Activated CD8-positive, alpha-beta memory T cell treated with anti-CD3 and anti-CD28 coated beads for 24 hours (primary cell): ENCODE measurements around the gene CD84.
"Not testable (repeated sequence)": the region's sequence is repeated elsewhere in the genome, so short reads cannot be mapped to it uniquely, and the experiment has no call there.

Experiments
- DNase-seq: peaks from one replicate; pipeline ENCODE4 v3.0.0-alpha.2; 2020

Gene CD84

DNA sequence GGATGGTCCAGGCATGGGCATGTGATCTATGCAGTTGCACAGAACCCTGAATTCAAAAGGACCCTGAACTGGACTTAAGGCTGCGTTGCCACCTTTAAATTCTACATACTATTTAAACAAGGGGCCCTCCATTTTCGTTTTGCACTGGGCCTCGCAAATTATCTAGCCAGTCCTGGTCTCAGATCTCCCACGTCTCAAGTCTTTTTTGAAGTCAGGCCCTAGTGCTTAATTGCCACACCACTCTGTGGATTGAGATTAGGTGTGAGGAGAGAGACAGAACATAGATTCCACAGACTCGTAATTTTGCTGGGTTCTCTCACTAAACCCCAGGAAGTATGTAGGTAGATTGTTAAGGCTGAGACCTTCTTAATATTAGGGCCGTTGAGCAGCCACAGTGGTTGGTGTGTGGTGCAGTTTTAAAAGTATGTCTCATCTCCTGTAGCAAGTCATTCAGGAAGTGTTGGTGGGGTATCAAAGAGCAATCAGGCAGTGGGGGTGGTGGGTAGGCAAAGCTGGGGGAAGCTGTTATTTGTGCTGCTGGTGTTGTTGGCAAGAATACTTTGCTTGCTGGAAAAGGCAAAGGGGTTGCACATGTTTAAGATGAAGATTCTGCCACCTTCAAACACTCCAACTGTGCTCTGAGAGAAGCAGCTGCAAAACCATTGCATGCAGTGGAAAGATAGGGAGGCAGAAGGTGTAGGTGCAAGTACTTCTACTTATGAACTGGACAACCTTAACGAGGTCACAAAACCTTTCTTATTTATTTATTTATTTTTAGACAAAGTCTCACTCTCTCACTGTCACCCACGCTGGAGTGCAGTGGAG is 11.2 kb downstream of the CD84 start:
- DNase-seq: peak; percentile 80

DNA sequence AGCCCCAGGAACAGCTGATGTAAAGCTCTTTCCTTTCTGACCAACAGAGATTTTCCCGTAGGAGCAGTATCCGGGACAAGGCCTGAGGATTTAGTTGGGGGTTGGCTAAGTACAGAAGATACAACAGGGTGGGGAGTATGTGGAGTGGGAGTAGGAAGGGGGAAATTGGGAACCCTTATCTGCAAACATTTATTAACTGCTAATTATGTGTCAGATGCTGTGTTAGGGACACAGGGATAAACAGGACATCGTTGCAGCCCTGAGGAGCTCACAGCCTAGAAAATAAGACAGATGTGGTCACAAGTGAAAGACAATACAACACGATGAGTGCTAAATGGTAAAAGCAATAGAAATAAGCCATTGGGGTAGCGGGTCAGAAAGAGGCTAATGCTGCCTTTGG is 12.0 kb downstream of the CD84 start:
- no peak for DNase-seq

DNA sequence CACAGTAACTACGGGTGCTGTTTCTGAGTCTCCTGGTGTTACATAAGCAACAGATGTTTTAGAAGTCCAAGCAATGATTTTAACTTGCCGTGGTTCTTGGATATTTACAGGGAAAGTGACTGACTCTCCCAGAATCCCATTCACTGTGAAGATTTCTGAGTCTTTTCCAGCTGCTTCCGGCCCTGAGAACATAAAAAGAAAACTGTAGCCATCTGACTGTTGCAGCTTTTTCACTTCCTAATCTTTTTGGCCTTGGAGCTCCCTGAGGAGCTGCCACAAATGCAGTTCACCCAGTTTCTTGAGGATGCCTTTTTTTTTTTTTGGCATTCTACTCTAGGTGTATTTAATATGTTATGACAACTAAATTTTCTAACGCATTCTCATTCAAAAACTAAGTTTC is 13.7 kb downstream of the CD84 start:
- DNase-seq: no peak

DNA sequence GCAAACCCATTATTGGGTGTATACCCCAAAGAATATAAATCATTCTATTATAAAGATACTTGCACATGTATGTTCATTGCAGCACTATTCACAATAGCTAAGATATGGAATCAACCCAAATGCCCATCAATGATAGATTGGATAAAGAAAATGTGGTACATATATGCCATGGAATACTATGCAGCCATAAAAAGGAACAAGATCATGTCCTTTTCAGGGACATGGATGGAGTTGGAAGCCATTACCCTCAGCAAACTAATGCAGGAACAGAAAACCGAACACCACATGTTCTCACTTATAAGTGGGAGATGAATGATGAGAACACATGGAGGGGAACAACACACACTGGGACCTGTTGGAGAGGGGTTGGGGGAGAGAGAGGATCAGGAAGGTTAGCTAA is 16.1 kb downstream of the CD84 start:
- not testable (repeated sequence) for DNase-seq

DNA sequence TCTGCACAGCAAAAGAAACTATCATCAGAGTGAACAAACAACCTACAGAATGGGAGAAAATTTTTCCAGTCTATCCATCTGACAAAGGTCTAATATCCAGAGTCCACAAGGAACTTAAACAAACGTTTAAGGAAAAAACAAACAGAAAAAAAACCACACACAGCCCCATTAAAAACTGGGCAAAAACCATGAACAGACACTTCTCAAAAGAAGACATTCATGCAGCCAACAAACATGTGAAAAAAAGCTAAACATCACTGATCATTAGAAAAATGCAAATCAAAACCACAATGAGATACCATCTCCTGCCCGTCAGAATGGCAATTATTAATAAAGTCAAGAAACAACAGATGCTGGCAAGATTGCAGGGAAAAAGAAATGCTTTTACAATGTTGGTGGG is 16.6 kb downstream of the CD84 start:
- not testable (repeated sequence) for DNase-seq

DNA sequence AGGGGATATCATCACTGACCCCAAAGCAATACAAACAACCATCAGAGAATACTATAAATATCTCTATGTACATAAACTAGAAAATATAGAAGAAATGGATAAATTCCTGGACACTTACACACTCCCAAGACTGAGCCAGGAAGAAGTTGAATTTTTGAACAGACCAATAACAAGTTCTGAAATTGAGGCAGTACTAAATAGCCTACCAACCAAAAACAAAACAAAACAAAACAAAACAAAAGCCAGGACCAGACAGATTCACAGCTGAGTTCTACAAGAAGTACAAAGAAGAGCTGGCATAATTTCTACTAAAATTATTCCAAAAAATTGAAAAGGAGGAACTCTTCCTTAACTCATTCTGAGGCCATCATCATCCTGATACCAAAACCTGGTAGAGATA is 18.5 kb downstream of the CD84 start:
- no peak for DNase-seq

DNA sequence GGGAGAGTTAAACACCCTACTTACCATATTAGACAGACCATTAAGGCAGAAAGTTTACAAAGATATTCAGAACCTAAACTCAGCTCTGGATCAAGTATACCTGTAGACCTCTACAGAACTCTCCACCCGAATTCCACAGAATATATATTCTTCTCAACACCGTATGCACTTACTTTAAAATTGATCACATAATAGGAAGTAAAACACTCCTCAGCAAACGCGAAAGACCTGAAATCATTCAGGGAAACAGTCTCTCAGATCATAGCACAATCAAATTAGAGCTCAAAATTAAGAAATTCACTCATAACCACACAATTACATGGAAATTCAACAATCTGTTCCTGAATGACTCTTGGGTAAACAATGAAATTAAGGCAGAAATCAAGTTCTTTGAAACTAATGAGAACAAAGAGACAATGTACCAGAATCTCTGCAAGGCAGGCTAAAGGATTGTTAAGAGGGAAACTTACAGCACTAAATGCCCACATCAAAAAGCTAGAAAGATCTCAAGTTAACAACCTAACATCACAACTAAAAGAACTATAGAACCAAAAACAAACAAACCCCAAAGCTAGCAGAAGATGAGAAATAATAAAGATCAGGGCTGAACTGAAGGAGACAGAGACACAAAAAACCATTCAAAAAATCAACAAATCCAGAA is 19.1 kb downstream of the CD84 start:
- DNase-seq: no peak

DNA sequence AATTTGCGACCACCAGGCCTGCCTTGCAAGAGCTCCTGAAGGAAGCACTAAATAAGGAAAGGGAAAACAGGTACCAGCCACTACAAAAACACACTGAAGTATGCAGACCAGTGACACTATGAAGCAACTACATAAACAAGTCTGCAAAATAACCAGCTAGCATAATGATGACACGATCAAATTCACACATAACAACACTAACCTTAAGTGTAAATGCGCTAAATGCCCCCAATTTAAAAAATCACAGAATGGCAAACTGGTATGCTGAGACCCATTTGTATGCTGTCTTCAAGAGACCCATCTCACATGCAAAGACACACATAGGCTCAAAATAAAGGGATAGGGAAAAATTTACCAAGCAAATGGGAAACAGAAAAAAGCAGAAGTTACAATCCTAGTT is 19.9 kb downstream of the CD84 start:
- not testable (repeated sequence) for DNase-seq

DNA sequence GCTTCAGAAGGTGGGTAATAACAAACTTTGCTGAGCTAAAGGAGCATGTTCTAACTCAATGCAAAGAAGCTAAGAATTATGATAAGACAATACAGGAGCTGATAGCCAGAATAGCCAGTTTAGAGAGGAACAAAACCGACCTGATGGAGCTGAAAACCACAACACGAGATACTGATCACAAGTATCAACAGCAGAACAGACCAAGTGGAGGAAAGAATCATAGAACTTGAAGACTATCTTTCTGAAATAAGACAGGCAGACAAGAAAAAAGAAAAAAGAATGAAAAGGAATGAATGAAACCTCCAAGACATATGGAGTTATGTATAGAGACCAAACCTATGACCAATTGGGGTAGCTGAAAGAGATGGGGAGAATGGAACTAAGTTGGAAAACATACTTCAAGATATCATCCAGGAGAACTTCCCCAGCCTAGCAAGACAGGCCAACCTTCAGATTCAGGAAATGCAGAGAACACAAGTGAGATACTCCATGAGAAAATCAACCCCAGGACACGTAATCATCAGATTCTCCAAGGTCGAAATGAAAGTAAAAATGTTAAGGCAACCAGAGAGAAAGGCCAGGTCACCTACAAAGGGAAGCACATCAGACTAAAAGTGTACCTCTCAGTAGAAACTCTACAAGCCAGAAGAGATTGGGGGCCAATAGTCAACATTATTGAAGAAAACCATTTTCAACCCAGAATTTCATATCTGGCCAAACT is 20.5 kb downstream of the CD84 start:
- no peak for DNase-seq

DNA sequence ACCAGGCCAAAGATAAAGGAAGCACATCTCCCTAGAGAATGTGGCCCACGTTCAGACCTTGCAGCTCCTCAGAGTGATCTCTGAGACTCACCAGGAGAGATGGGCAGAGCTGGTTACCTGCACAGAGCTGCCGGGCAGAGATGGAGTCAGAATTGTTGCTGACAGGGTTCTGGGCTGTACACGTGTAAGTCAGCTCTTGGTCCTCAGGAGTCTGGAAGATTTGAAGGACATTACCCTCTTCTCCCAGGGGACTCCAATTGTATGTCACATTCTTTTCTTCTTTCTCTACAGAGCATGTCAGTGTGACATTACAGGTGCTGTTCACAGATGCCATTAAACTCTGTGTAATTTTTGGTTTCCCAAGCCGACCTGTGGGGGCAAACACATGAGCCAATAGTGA is 25.5 kb downstream of the CD84 start:
- peak; percentile 35 for DNase-seq

DNA sequence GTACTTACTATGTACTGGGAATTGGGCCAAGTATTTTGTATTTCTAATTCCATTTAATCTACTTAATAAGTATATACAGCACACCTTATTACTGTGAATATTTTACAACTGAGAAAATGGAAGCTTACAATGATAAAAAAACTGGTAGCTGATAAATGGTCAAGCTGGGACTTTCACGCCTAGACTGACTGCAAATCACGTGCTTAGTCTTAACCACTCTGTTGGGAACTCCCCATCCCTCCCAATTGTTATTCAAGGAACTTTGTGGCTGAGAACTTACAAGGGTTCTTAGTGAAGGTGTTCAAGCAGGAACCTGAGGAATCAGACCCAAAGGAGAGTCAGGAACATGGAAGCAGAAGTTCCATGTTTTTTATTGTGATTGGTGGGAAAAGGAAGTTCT is 26.9 kb downstream of the CD84 start:
- DNase-seq: no peak

DNA sequence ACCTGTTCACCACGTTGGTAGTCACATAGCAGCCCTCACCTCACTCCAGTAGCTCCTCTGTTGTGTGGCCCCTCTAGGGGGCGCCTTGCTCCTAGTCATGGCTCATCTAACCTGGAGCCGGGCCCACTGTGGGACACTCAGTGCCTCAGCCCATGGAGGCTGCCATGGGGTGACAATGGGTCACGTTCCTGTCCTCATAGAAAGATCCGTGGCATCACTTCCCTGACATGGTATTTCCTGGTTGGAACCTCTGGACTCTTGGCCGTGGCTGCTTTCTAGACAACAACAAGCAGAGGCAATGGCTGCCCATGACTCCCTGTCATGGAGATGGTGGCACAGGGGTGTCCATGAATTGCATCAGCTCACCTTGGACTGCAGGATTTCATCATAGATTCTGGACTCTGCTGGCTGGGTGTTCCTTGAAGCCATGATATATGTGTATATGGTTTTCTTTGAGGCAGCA is 28.7 kb downstream of the CD84 start:
- DNase-seq: peak; percentile 84

DNA sequence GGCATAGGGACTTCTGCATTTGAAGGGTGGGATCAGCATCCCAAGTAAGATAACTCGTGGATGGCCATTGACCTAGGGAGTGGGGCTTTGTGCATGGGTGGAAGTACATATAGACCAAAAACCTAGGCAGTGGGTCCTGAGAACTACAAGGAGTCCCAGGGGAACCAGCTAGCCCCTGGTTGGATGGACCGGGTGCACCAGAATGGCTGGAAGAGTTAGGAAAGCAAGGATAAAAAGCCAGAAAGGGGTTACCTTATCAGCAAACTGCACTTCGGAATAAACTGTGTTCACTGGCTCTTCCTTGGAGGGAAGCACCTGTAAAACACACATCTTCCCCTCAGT is 29.7 kb downstream of the CD84 start:
- DNase-seq: no peak

DNA sequence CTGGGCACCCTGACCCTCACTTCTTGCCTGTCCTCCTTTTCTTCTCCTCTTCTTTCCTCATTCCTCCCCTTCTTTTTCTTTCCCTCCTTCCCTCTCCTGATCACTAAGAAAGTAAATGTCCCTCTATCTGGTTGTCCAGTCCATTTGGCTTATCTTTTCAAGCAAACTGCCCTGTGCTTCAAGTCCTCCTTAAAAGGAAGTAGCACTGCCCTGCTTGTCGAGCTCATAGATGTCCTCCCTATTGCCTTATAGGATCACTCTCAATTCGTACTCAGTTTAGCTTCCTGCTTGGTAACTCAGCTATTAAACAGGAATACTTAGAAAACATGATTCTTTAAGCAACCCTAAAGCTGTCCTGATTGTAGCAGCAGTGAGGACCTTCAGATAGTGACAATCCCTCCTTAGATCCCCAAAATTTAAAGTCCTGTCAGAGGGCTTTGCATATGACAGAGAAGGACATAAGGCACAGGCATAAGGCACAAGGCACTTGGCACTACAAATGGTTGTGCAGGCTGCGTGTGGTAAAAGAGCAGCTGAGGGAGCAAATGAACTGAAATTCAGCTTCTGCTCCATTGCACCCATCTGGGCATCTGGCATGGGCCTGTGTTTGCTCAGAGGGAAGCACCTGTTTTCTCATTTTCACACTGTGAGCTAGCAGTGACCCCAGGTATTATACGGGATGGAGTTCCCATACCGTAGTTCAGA is 30.2 kb downstream of the CD84 start:
- DNase-seq: no peak

DNA sequence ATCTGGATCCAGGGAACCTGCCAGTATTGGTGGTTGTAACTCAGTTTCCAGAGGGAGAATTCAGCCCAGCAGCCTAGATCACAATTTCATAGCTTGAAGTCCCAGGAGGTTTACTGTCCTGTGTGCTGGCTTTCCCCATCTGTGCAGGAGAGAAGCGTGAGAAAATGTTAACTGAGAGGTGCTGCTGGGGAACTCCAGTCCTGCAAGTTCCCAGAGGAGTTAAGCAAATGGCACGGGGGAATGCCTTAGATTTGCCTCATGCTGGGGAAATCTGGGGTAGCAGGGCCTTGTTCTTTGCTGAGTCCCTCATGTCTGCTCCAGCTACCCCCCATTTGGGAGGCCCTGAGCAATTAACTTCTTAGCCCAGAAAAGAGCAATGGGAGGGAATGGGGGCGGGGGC is 31.1 kb downstream of the CD84 start:
- DNase-seq: no peak

DNA sequence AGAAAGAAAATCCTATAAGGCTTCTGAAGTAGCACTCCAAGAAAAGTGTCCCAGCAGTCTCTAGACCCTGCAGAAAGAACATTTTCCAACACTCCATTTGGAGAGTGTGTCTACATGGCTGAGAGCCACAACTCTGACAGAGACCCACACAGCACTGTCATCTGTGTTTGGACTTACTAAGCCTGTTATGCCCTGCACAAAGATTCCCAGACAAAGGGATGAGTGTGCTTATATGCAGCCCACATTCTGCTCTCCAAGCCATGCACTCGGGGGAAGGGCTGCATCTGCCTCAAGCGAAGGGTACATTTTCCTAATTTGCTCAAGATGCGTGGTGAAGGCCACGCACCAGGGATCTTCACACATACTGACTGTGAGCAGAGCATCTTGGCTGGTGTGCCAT is 31.9 kb downstream of the CD84 start:
- no peak for DNase-seq

DNA sequence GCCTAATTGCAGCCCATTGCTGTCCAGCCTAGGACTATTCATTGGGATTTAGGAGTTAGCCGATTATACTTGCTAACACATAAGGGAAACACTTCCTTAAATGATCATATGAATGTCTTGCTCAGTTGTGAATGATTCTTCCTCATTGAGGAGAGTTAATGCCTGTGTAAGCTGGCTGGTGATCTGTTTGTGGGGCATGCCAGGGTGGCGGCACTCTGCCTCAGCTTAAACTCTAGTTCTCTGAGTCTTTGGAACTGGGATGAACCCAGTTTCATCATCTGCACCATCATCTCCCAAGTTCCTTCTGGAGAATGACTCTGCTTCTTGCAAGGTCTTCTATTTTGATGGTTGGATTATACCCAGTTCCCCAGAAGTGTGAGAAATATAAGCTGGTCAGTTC is 32.4 kb downstream of the CD84 start:
- no peak for DNase-seq

DNA sequence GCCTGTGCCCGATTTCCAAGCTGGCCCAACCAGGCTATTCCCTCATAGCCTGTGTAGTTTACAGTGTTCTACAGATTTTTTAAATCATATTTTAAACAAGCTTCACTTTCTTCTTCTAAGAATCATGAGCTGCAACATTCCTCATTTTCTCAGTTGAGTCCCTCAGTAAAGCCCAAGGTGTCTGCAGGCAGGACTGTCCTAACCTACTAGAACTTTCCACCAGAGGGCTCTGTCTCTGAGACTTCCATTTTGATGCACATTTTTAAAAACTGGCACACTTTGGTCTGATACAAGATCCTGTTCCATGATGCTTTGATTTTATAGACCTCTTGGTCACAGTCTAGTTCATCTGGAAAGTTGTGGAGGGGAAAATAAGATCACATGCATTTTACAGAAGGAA is 34.6 kb downstream of the CD84 start:
- peak; percentile 55 for DNase-seq

DNA sequence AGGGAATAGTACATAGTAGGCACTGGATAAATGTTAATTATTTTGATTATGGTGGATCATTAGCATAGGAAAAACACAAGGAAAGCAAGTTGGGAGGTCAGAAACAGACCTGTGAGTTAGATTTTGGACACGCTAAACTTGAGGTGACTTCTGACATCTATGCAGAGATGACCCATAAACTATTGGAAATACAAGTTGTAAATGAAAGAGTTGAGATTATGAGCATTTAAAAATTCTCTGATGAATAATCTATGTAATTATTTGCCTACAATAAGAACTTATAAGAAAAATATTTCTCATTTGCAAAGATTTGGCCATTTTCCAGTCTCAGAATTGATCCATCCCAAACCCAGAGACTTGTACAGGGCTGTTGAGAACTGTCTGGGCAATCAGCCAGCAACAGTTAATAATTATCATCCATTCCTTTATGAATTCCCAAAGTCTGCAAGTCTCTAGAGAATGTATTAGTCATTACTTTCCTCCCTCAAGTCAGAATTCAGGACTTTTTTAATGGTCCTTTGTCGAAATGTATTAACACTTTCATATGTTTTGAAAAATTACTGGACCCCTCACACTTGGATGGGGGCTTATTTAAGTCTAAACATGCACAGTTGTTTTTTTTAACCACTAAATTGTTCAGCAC is 36.9 kb downstream of the CD84 start:
- no peak for DNase-seq

DNA sequence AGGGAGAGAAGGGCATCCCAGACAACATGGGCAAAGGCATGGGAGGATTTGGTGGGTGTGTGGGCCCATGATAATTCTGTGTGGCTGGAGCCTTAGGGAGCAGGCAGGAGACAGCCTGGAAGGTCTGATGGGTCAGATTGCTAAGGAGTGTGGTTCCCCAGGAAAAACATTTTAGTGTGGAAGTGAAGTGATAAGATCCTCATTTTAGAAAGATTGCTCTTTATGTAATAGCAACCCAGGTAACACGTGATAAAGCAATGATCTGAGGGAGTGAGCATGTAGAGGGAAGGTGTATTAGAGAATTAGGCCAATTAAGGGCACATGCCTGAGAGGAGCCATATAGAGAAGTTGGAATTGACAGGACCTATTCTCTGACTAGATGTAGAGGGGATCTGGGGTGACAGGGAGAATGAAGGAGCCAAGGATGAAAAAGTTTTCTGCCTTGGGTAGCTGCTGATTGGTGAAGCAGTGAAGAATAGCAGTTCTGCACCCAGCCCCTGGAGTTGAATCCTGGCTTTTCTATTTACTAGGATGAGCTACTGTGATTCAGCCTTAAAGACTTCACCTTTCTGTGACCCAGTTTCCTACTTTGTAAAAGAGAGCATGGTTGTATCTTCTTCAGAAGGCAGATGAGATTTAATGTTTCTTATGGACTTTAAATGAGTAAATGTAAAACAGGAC is 37.5 kb downstream of the CD84 start:
- DNase-seq: no peak

DNA sequence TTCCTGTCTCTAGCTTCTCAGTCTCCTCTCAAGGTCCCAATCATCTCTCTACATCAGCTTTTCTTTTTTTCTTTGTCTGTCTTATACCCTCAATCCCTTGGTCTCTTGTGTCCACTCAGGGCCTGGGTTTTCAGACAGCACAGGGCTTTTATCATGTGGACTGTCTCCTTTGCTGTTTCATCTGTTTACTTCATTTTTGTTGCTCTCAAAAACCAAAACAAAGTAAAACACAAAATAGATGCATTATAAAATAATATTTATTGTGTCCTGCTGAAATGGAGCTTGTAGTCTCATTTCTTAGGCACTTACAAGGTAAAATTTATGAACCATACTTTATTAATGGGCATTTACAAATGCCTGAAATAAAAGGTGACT is 38.5 kb downstream of the CD84 start:
- DNase-seq: no peak
